PFSK-1 (cell line): ENCODE results near the gene SEMA6A.

Experiments used
- POLR2AphosphoS5 ChIP-seq: IDR thresholded peaks from 2 replicates; pipeline ENCODE4 v1.6.1; 2012; ENCODE audit warnings: low read depth, mild to moderate bottlenecking, control low read depth, low read length, moderate library complexity
- TAF1 ChIP-seq: IDR thresholded peaks from 2 replicates; pipeline ENCODE4 v1.6.1; 2012; ENCODE audit warnings: low read length, control low read depth, borderline replicate concordance; ENCODE audit not compliant: insufficient read depth
- TF ChIP-seq, protein P1 (sequence below), 2 experiments: IDR thresholded peaks; 2 replicates each; pipeline versions ENCODE4 v1.6.1 to v1.8.0; 2011 to 2012; ENCODE audit warnings: low read depth in 2 of 2, low read length in 2 of 2, control low read depth in 1 of 2, inconsistent platforms in 1 of 2, mild to moderate bottlenecking in 1 of 2, moderate library complexity in 1 of 2; ENCODE audit not compliant: insufficient read depth in 1 of 2

DNA sequence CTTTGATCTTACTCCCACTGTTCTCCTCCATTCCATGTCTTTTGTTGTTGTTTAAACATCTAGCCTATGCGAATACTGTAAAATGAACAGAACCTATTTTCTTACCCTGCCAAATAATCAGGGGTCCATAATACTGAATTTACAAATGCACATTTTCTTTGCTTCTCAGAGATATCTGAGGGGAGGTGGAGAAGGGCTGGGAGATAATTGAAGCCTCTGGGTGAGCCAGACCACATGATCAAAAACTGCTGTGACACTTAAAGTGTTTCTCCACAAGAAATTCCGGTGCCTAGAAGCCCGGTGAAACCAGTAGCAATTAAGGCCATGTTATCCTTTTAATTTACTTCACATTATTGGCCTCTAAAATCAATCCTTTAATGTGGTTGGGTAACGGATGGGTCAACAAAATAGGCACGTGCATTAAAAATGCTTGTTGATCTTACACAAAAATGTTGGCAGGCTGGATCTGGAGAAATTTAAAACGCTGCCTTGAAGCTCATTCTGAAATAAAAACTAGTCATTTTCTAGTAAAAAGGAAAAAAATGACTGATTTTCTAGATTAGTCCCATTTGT is 10.8 kb downstream of the SEMA6A start:
- TF ChIP-seq, protein P1, sequence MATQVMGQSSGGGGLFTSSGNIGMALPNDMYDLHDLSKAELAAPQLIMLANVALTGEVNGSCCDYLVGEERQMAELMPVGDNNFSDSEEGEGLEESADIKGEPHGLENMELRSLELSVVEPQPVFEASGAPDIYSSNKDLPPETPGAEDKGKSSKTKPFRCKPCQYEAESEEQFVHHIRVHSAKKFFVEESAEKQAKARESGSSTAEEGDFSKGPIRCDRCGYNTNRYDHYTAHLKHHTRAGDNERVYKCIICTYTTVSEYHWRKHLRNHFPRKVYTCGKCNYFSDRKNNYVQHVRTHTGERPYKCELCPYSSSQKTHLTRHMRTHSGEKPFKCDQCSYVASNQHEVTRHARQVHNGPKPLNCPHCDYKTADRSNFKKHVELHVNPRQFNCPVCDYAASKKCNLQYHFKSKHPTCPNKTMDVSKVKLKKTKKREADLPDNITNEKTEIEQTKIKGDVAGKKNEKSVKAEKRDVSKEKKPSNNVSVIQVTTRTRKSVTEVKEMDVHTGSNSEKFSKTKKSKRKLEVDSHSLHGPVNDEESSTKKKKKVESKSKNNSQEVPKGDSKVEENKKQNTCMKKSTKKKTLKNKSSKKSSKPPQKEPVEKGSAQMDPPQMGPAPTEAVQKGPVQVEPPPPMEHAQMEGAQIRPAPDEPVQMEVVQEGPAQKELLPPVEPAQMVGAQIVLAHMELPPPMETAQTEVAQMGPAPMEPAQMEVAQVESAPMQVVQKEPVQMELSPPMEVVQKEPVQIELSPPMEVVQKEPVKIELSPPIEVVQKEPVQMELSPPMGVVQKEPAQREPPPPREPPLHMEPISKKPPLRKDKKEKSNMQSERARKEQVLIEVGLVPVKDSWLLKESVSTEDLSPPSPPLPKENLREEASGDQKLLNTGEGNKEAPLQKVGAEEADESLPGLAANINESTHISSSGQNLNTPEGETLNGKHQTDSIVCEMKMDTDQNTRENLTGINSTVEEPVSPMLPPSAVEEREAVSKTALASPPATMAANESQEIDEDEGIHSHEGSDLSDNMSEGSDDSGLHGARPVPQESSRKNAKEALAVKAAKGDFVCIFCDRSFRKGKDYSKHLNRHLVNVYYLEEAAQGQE (IDR thresholded peaks at IDR 0.05; ENCODE audit: insufficient read depth in 1 of 2, low read depth in 2 of 2, low read length in 2 of 2), result no peak
- TF ChIP-seq POLR2AphosphoS5 (no peak), TAF1 (no peak)
